WERI-Rb-1 (cell line): ENCODE data around the gene LRCH1.

Experiments
- DNase-seq: peaks from one replicate; pipeline ENCODE4 v3.0.0-alpha.2; 2020
- H3K27ac ChIP-seq: fragments of 250-450 bp; sonication (Bioruptor Pico); 2 replicates; pipeline ENCODE4 v1.5.1; 2020; ENCODE audit warnings: mild to moderate bottlenecking, moderate library complexity
- H3K27me3 ChIP-seq: fragments of 250-450 bp; sonication (Bioruptor Pico); 2 replicates; pipeline ENCODE4 v1.5.1; 2021; ENCODE audit warnings: mild to moderate bottlenecking, low read depth, moderate library complexity; ENCODE audit not compliant: insufficient read depth, severe bottlenecking
- H3K36me3 ChIP-seq: fragments of 250-450 bp; sonication (Bioruptor Pico); 2 replicates; pipeline ENCODE4 v1.5.1; 2020; ENCODE audit warnings: mild to moderate bottlenecking, moderate library complexity
- H3K4me3 ChIP-seq: 2 replicates; pipeline ENCODE4 v1.5.1; 2011; ENCODE audit warnings: low read depth, mild to moderate bottlenecking, control low read depth, low read length
- H3K9me3 ChIP-seq: fragments of 250-450 bp; sonication (Bioruptor Pico); 2 replicates; pipeline ENCODE4 v1.5.1; 2021; ENCODE audit warnings: mild to moderate bottlenecking, moderate library complexity; ENCODE audit not compliant: severe bottlenecking
- CTCF ChIP-seq: IDR thresholded peaks from 2 replicates; pipeline ENCODE4 v1.5.1; 2011; ENCODE audit warnings: low read depth, mild to moderate bottlenecking, control low read depth, inconsistent platforms, low read length

Gene LRCH1

GRCh38 chr13:46797501-46798237, 244.7 kb downstream of the LRCH1 start:
- Histone ChIP-seq H3K9me3 (no peaks in the 10 kb centered on the region), H3K27me3 (no peaks in the 10 kb centered on the region), H3K4me3 (peak overlapping the region; percentile 55), H3K27ac (peak overlapping the region; percentile 93), H3K36me3 (no peaks in the 10 kb centered on the region)
- DNase-seq: no peak
- TF ChIP-seq CTCF: no peak

- no peak for DNase-seq
- H3K27me3 ChIP-seq: no peaks in the 10 kb centered on the region
- no peak overlapping the region for H3K4me3 ChIP-seq
- TF ChIP-seq CTCF: no peak
- no peak overlapping the region for H3K27ac ChIP-seq
- H3K9me3 ChIP-seq: no peaks in the 10 kb centered on the region
- no peaks in the 10 kb centered on the region for H3K36me3 ChIP-seq
These were observed 246.2 kb downstream of the LRCH1 start for GRCh38 chr13:46799139-46799538.

- Histone ChIP-seq H3K36me3 (no peaks in the 10 kb centered on the region), H3K4me3 (no peak overlapping the region), H3K27ac (no peak overlapping the region), H3K9me3 (no peaks in the 10 kb centered on the region), H3K27me3 (no peaks in the 10 kb centered on the region)
- no peak for TF ChIP-seq CTCF
- DNase-seq: no peak
These were observed 248.9 kb downstream of the LRCH1 start for GRCh38 chr13:46801858-46802257.
